ENCODE results near the gene ATP6V0D1.
"Not testable (repeated sequence)": the region's sequence is repeated elsewhere in the genome, so short reads cannot be mapped to it uniquely, and the experiment has no call there.

The ATP6V0D1 gene

GRCh38 chr16:67480833-67481560, at the start of gene ATP6V0D1:
ATP6V0D1 (minus strand) TSS chr16:67481157; CDS start chr16:67481086, 71 bp downstream.
- peak; percentile 95 to 96 for DNase-seq

GRCh38 chr16:67530013-67530939, 49.3 kb upstream of the ATP6V0D1 start:
- DNase-seq = peak in 1 of 2 donors; percentile 38

GRCh38 chr16:67529582-67530012, 48.6 kb upstream of the ATP6V0D1 start:
- DNase-seq = no peak

GRCh38 chr16:67528870-67529581, 48.1 kb upstream of the ATP6V0D1 start:
- DNase-seq = no peak

- DNase-seq = no peak
Measured at GRCh38 chr16:67528222-67528869, 47.4 kb upstream of the ATP6V0D1 start, which contains the start of gene RIPOR1. RIPOR1 (plus strand) TSS chr16:67528829; CDS start chr16:67538447, 9,618 bp downstream.

DNA sequence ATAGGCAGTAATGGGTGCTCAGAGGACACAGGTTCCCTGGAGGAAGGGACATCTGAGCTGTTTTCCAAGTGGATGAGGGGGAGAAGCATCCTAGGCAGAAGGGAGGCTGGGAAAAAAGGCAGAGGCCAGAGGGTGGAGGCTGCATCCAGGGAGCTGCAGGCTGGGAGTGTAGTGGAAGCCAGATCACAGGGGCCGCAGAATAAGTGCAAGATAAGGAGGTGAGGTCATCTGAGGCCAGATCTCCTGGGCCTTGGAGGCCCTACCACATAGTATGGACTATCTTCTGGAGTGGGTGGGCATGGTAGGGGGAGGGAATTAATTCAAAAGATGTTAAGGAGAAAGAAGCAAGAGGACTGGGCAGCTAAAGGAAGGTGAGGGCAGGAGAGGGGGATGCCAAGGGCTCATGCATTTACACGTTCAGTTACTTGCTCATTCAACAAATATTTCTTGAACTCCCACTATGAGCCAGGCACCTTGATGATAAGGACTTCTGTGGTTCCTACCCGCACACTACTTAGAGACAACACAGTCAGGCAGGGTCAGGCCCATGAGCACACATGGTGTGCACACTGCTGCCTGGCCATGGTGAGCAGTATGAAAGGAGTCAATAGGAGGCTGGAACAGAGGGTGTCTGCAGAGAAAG, 45.3 kb upstream of the ATP6V0D1 start:
- no peak for DNase-seq

- DNase-seq = peak in 1 of 2 donors; percentile 61
Measured at GRCh38 chr16:67525176-67525860, 44.4 kb upstream of the ATP6V0D1 start.

GRCh38 chr16:67521095-67521804, 40.3 kb upstream of the ATP6V0D1 start:
- peak; percentile 93 to 96 for DNase-seq

- DNase-seq = no peak
Measured at GRCh38 chr16:67519242-67519641, 38.3 kb upstream of the ATP6V0D1 start.

DNA sequence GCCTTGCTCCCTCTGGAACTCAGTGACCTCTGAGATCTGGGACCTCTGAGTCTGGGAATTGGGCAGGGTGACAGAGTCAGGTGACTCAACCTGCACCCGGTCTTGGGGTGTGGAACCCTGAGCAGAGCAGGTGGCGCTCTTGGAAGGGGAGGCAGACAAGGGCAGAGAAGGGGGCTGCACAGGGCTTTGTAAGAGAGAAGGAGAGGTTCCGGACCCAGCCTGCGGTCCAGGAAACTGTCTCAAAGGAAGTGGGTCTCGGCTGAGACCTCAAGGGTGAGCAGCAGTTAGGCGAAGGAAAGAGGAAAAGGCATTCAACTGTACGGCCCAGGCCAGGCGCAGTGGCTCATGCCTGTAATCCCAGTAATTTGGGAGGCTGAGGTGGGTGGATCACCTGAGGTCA, 37.7 kb upstream of the ATP6V0D1 start:
- DNase-seq = no peak

DNA sequence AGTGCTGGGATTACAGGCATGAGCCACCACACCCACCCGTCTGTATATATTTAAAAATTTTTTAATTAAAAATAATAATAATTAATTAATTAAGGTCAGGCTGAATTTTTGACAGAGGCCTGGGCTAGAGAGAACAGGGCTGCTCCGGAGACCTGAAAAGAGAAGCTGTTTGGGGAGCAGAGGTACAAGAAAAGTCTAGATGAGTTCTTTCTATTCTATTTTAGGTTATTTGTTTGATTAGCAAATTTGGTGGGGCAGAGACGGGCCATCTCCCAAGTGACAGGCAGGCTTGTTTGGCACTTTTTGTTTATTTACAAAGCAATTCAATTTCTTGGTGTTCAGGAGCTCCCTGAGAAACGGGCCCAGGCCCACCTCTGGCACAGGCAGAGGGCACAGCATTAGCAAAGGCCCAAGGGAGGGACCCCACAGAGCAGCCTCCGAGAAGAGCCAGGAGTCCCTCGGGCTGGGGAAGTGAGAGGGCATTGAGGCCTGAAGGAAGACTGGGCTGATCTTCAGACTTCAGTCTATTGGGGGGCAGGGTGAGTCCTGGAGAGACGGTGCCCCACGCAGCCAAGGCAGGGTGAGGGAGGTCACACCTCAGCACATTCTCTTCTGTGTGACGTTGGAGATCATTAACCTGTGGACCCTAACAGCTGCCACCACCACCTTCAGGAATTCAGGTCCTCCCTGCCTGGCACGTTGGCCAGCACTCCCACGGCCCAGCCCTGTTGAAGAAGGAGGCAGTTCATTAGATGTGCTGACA, 36.9 kb upstream of the ATP6V0D1 start:
- no peak for DNase-seq

DNA sequence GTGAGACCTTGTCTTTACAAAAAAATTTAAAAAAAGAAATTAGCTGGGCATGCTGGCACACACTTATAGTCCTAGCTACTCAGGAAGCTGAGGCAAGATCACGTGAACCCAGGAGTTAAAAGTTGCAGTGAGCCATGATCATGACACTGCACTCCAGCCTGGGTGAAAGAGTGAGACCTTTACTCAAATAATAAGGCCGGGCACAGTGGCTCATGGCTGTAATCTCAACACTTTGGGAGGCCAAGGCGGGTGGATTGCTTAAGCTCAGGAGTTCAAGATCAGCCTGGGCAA, 36.1 kb upstream of the ATP6V0D1 start:
- DNase-seq = peak in 1 of 2 donors; percentile 35

- no peak for DNase-seq
Measured at GRCh38 chr16:67516296-67517154, 35.6 kb upstream of the ATP6V0D1 start.

DNA sequence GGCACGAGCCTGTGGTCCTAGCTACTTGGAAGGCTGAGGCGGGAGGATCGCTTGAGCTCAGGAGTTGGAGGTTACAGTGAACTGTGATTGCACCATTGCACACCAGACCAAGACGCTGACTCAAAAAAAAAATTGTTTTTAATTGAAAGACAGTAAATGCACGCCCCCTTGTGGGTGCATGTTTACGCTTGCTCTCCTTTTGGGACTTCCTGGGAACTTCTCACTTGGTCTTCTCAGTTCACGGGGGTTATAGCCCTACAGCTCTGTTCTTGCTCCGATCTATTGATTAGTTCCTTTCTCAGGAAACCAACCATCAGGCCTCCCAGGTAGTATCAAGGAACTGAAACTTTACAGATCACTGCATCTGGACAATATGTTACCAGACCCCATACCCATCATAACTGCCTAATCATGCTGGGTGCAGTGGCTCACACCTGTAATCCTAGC, 33.4 kb upstream of the ATP6V0D1 start:
- peak; percentile 25 to 70 for DNase-seq

- DNase-seq = not testable (repeated sequence)
Measured at GRCh38 chr16:67513892-67514291, 32.9 kb upstream of the ATP6V0D1 start.

- peak in 1 of 2 donors; percentile 35 for DNase-seq
Measured at GRCh38 chr16:67509016-67509415, 28.1 kb upstream of the ATP6V0D1 start.

DNA sequence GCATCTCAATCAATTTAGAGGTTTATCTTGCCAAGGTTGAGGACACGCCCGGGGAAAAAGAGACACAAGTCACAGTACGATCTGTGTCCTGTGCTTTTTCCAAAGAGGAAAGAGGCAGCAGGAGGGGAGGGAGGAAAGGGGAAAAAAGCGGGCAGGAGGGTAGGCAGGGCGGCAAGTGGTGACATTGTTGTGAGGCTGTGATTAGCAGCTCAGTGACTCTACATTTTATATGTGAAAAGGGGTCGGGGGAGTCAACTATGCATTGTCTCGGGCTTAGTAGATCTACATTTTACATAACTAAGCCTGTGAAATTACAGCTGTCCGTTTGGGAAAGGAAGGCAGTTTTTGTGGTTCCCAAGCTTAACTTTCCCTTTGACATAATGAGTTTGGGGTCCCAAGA, 25.5 kb upstream of the ATP6V0D1 start:
- DNase-seq = no peak

DNA sequence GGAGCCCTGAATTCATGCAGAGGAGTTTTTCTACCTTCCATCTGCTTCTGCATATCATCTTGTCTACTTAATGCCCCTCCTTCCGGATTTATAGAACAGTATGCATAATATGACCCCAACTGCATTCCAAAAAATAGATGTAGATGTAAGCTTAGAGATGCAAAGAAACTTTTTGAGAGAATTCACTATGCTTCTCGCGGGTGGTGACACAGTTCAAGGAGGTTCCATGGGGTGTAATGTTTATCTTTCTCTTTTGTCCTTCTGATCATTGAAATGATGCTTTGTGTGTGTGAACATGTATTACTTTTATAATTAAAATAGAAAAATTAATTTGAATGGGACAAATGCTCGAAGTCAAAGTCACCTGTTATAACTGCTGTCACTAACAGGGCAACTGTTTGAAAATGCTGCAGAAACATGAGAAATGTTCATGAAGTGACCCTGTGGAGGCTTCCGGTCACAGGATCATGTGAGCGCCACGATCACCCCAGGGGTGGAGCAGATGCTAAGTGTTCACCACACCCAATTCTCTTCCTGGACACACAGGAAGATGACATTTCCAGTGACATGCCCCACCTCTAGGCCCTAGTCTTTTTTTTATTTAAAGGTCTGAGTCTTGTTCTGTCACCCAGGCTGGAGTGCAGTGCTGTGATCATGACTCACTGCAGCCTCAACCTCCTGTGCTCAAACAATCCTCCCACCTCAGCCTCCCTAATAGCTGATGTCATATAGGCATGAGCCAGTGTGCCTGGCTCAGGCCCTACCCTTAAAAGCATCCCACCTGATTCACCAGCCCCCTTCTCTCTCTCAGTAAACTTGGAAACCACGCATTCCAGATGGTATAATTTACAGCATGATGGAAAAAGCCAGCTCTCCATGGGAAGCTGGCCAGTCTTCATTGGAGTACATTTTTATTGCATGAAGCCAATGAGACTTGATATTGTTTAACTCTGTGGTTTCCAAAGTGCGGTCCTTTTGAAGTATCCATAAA, 23.4 kb upstream of the ATP6V0D1 start:
- DNase-seq = peak in 1 of 2 donors; percentile 17
